ENCODE measurements around the gene ACP1.

DNA sequence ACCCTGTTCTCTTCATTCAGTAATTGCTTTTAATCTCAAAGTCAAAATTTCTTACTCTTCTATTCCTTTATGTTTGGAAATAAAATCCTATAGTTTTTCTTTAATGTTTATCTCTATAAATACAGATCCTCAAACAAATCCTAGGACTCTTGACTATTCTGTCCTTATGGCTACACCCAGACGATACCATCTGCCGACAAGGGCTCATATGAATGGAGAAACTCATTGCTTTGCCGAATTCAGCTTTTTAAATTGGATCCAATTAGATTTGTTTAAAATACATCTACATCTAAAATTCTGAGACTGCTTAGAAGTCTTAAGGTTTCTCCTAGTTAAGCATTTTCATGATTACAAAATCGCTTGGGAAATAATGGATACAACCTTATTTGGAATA is 14.2 kb downstream of the ACP1 start:
- TF ChIP-seq, protein P1, sequence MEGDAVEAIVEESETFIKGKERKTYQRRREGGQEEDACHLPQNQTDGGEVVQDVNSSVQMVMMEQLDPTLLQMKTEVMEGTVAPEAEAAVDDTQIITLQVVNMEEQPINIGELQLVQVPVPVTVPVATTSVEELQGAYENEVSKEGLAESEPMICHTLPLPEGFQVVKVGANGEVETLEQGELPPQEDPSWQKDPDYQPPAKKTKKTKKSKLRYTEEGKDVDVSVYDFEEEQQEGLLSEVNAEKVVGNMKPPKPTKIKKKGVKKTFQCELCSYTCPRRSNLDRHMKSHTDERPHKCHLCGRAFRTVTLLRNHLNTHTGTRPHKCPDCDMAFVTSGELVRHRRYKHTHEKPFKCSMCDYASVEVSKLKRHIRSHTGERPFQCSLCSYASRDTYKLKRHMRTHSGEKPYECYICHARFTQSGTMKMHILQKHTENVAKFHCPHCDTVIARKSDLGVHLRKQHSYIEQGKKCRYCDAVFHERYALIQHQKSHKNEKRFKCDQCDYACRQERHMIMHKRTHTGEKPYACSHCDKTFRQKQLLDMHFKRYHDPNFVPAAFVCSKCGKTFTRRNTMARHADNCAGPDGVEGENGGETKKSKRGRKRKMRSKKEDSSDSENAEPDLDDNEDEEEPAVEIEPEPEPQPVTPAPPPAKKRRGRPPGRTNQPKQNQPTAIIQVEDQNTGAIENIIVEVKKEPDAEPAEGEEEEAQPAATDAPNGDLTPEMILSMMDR (IDR thresholded peaks at IDR 0.05), result no peak
- no peak for TF ChIP-seq POLR2A (IDR thresholded peaks at IDR 0.05)

All from upper lobe of left lung (tissue), 4 donors.